ENCODE results near the gene MACROD2.

DNA sequence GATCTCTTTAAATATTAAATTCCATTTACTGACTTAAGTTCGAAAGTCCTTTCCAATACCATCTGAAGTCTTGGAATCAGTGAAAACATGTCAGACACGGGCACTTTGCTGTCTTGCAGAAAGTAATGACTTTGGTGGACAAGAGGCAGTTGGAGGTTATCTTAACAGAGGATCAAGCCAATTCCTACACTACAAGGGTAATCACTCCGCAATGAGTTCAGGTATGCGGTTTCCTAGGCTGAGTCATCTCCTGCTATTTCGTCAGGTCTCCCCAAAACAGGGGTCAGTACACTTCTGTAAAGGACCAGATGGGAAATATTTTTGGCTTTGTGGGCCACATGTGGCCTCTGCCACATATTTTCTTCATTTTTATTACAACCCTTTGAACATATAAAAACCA lies 1921.3 kb downstream of the MACROD2 start:
- TF ChIP-seq TAF1 (IDR thresholded peaks at IDR 0.05; ENCODE audit: low read depth, low read length): no peak
- TF ChIP-seq POLR2A (IDR thresholded peaks at IDR 0.05; ENCODE audit: low read depth, low read length): no peak
- no peak for TF ChIP-seq POLR2AphosphoS5 (IDR thresholded peaks at IDR 0.05; ENCODE audit: low read depth, low read length)
- TF ChIP-seq SPI1 (IDR thresholded peaks at IDR 0.05; ENCODE audit: low read depth, low read length): no peak
- no peak for TF ChIP-seq POU2F2 (IDR thresholded peaks at IDR 0.05; ENCODE audit: low read depth, low read length)
